Measurements from ENCODE around the gene PIKFYVE.

DNA sequence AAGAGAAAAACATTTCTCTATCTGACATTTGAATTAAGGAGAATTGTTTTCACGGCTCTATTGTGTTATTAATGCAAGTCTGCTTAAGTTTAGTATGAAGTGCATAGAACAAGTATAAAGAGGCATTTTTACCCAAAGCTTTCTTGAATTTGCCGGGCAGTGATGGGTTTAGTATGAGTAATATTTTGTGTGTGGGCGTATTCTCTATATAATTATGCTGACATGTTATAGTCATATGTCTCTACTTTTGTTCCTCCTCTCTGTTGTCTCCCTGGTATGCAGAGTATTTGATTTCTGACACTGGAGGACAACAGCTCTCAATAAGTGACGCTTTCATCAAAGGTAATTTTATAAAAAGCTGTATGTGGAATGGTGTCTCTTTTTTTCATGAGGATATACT lies 45.9 kb downstream of the PIKFYVE start:
- TF ChIP-seq EP300 (IDR thresholded peaks at IDR 0.05), result no peak
- TF ChIP-seq, protein P1, sequence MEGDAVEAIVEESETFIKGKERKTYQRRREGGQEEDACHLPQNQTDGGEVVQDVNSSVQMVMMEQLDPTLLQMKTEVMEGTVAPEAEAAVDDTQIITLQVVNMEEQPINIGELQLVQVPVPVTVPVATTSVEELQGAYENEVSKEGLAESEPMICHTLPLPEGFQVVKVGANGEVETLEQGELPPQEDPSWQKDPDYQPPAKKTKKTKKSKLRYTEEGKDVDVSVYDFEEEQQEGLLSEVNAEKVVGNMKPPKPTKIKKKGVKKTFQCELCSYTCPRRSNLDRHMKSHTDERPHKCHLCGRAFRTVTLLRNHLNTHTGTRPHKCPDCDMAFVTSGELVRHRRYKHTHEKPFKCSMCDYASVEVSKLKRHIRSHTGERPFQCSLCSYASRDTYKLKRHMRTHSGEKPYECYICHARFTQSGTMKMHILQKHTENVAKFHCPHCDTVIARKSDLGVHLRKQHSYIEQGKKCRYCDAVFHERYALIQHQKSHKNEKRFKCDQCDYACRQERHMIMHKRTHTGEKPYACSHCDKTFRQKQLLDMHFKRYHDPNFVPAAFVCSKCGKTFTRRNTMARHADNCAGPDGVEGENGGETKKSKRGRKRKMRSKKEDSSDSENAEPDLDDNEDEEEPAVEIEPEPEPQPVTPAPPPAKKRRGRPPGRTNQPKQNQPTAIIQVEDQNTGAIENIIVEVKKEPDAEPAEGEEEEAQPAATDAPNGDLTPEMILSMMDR (IDR thresholded peaks at IDR 0.05), result no peak
- TF ChIP-seq POLR2A (IDR thresholded peaks at IDR 0.05), result no peak

Measured in tibial nerve (tissue), 4 donors.